HepG2 (cell line): ENCODE measurements around the gene CCNQ.

Experiments used
- CHD2 ChIP-seq: IDR thresholded peaks from 2 replicates; pipeline ENCODE4 v1.6.1; 2011; ENCODE audit warnings: low read depth, low read length, improper control_type of control experiment
- ZNF766 ChIP-seq: sonication (generic); formaldehyde crosslinking; IDR thresholded peaks from 2 replicates; pipeline ENCODE4 v1.5.0; 2020; ENCODE audit warnings: missing genetic modification reagents, borderline replicate concordance
- TF ChIP-seq, protein P1 (sequence below), 2 experiments: sonication (generic) in 1 of 2; formaldehyde crosslinking in 1 of 2; IDR thresholded peaks; 2 replicates each; pipeline versions ENCODE4 v1.5.1 to v1.6.1; 2011 to 2020; ENCODE audit warnings: borderline replicate concordance in 1 of 2, low read depth in 1 of 2, low read length in 1 of 2, mild to moderate bottlenecking in 1 of 2, missing genetic modification reagents in 1 of 2, moderate library complexity in 1 of 2
- TF ChIP-seq, protein P2 (sequence below), 2 experiments: fragments of 450-650 bp in 1 of 2; sonication (generic) in 1 of 2; formaldehyde crosslinking in 1 of 2; IDR thresholded peaks; 2 replicates each; pipeline versions ENCODE4 v1.6.1 to v1.8.0; 2016 to 2022; ENCODE audit warnings: antibody characterized with exemption in 1 of 2, mild to moderate bottlenecking in 1 of 2, missing genetic modification reagents in 1 of 2

DNA sequence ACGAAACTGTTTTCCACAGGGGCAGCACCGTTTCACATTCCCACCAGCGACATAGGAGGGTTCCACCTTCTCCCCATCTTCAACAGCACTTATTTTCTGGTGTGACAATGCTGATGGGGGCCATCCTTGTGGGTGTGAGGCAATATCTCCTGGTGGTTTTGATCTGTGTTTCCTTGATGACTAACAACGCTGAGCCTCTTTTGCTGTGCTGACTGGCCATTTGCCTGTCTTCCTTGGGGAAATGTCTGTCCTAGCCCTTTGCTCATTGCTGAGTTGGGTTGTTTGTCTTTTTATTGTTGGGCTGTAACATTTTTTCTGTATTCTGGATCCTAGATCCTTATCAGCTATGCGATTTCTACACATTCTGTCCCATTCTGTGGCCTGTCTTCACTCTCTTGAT, 47.8 kb downstream of the CCNQ start:
- TF ChIP-seq, protein P1, sequence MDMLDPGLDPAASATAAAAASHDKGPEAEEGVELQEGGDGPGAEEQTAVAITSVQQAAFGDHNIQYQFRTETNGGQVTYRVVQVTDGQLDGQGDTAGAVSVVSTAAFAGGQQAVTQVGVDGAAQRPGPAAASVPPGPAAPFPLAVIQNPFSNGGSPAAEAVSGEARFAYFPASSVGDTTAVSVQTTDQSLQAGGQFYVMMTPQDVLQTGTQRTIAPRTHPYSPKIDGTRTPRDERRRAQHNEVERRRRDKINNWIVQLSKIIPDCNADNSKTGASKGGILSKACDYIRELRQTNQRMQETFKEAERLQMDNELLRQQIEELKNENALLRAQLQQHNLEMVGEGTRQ (IDR thresholded peaks at IDR 0.05; ENCODE audit: low read depth, low read length): no peak
- TF ChIP-seq, protein P1 (CRISPR knock-in tag; IDR thresholded peaks at IDR 0.05; ENCODE audit: borderline replicate concordance): no peak
- TF ChIP-seq, protein P2, sequence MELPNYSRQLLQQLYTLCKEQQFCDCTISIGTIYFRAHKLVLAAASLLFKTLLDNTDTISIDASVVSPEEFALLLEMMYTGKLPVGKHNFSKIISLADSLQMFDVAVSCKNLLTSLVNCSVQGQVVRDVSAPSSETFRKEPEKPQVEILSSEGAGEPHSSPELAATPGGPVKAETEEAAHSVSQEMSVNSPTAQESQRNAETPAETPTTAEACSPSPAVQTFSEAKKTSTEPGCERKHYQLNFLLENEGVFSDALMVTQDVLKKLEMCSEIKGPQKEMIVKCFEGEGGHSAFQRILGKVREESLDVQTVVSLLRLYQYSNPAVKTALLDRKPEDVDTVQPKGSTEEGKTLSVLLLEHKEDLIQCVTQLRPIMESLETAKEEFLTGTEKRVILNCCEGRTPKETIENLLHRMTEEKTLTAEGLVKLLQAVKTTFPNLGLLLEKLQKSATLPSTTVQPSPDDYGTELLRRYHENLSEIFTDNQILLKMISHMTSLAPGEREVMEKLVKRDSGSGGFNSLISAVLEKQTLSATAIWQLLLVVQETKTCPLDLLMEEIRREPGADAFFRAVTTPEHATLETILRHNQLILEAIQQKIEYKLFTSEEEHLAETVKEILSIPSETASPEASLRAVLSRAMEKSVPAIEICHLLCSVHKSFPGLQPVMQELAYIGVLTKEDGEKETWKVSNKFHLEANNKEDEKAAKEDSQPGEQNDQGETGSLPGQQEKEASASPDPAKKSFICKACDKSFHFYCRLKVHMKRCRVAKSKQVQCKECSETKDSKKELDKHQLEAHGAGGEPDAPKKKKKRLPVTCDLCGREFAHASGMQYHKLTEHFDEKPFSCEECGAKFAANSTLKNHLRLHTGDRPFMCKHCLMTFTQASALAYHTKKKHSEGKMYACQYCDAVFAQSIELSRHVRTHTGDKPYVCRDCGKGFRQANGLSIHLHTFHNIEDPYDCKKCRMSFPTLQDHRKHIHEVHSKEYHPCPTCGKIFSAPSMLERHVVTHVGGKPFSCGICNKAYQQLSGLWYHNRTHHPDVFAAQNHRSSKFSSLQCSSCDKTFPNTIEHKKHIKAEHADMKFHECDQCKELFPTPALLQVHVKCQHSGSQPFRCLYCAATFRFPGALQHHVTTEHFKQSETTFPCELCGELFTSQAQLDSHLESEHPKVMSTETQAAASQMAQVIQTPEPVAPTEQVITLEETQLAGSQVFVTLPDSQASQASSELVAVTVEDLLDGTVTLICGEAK (IDR thresholded peaks at IDR 0.05): no peak
- TF ChIP-seq, protein P2 (CRISPR knock-in tag; IDR thresholded peaks at IDR 0.05): no peak
- TF ChIP-seq CHD2 (no peak), ZNF766 (CRISPR knock-in tag) (no peak)
